Breast epithelium (tissue), 3 donors: ENCODE results near the gene IL20RB.
"Not testable (repeated sequence)": the region's sequence is repeated elsewhere in the genome, so short reads cannot be mapped to it uniquely, and the experiment has no call there.

Experiments used
- POLR2A ChIP-seq: fragments of 450-650 bp; IDR thresholded peaks from one replicate; pipeline ENCODE4 v1.6.1; 2016; ENCODE audit warnings: antibody characterized with exemption, mild to moderate bottlenecking, moderate library complexity
- POLR2AphosphoS5 ChIP-seq, 3 donors: sonication (generic); formaldehyde crosslinking; IDR thresholded peaks; one replicate each; pipeline ENCODE4 v1.6.1; 2017; ENCODE audit warnings: antibody characterized with exemption in 3 of 3
- TF ChIP-seq, protein P1 (sequence below), 3 donors: fragments of 450-650 bp; IDR thresholded peaks; one replicate each; pipeline ENCODE4 v1.5.1; 2016 to 2017; ENCODE audit warnings: antibody characterized with exemption in 3 of 3, mild to moderate bottlenecking in 3 of 3, moderate library complexity in 3 of 3

DNA sequence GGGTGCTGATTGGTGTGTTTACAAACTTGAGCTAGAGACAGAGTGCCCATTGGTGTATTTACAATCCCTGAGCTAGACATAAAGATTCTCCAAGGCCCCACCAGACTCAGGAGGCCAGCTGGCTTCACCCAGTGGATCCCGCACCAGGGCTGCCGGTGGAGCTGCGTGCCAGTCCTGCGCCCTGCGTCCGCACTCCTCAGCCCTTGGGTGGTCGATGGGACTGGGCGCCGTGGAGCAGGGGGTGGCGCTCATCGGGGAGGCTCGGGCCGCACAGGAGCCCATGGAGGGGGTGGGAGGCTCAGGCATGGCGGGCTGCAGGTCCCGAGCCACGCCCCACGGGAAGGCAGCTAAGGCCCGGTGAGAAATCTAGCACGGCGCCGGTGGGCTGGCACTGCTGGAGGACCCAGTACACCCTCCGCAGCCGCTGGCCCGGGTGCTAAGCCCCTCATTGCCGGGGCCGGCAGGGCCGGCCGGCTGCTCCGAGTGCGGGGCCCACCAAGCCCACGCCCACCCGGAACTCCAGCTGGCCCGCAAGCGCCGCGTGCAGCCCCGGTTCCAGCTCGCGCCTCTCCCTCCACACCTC lies 29.7 kb downstream of the IL20RB start:
- not testable (repeated sequence) for TF ChIP-seq POLR2A; POLR2AphosphoS5 (IDR thresholded peaks at IDR 0.05)
- TF ChIP-seq, protein P1, sequence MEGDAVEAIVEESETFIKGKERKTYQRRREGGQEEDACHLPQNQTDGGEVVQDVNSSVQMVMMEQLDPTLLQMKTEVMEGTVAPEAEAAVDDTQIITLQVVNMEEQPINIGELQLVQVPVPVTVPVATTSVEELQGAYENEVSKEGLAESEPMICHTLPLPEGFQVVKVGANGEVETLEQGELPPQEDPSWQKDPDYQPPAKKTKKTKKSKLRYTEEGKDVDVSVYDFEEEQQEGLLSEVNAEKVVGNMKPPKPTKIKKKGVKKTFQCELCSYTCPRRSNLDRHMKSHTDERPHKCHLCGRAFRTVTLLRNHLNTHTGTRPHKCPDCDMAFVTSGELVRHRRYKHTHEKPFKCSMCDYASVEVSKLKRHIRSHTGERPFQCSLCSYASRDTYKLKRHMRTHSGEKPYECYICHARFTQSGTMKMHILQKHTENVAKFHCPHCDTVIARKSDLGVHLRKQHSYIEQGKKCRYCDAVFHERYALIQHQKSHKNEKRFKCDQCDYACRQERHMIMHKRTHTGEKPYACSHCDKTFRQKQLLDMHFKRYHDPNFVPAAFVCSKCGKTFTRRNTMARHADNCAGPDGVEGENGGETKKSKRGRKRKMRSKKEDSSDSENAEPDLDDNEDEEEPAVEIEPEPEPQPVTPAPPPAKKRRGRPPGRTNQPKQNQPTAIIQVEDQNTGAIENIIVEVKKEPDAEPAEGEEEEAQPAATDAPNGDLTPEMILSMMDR (IDR thresholded peaks at IDR 0.05) = not testable (repeated sequence)
